K562 (cell line): Measurements from ENCODE around the gene SRRD. TPM values are rescaled to one million over a fixed set of nuclear protein-coding genes. Genes with fewer than 3 reads are reported as not detected.

Experiments
- ATF1 ChIP-seq, 2 experiments: fragments of 450-650 bp in 1 of 2; IDR thresholded peaks; 2 replicates each; pipeline ENCODE4 v1.6.1; 2016; ENCODE audit warnings: missing compliant biosample characterization in 1 of 2, missing genetic modification characterization in 1 of 2
- BCL6 ChIP-seq: fragments of 250-450 bp; sonication (Bioruptor Pico); IDR thresholded peaks from 2 replicates; pipeline ENCODE4 v1.4.0; 2020
- BRD9 ChIP-seq: fragments of 450-650 bp; IDR thresholded peaks from 2 replicates; pipeline ENCODE4 v1.6.1; 2018; ENCODE audit warnings: low read depth; ENCODE audit not compliant: partially characterized antibody
- CBFA2T3 ChIP-seq: fragments of 450-650 bp; IDR thresholded peaks from 2 replicates; pipeline ENCODE4 v1.6.1; 2017
- EP400 ChIP-seq: fragments of 450-650 bp; IDR thresholded peaks from 2 replicates; pipeline ENCODE4 v1.6.1; 2017; ENCODE audit warnings: antibody characterized with exemption, mild to moderate bottlenecking, moderate library complexity
- FOXA1 ChIP-seq: fragments of 450-650 bp; IDR thresholded peaks from 2 replicates; pipeline ENCODE4 v1.6.1; 2016; ENCODE audit warnings: mild to moderate bottlenecking, borderline replicate concordance
- GTF2F1 ChIP-seq: IDR thresholded peaks from 2 replicates; pipeline ENCODE4 v1.6.1; 2011; ENCODE audit warnings: low read depth, low read length, improper control_type of control experiment
- MCM3 ChIP-seq: fragments of 450-650 bp; IDR thresholded peaks from 2 replicates; pipeline ENCODE4 v1.6.1; 2016
- NFATC3 ChIP-seq: fragments of 450-650 bp; IDR thresholded peaks from 2 replicates; pipeline ENCODE4 v1.6.1; 2017; ENCODE audit warnings: mild to moderate bottlenecking
- NFXL1 ChIP-seq: fragments of 450-650 bp; formaldehyde crosslinking; IDR thresholded peaks from 2 replicates; pipeline ENCODE4 v1.4.0; 2021; ENCODE audit warnings: mild to moderate bottlenecking
- NONO ChIP-seq, 2 experiments: fragments of 200-400 bp in 1 of 2; fragments of 450-650 bp in 1 of 2; formaldehyde crosslinking in 1 of 2; IDR thresholded peaks; 2 replicates each; pipeline ENCODE4 v1.6.1; 2017; ENCODE audit warnings: low read depth in 2 of 2, mild to moderate bottlenecking in 2 of 2, moderate library complexity in 2 of 2, low read length in 1 of 2
- SIN3A ChIP-seq, 2 experiments: fragments of 150-350 bp in 1 of 2; IDR thresholded peaks; 2 replicates each; pipeline ENCODE4 v1.6.1; 2011 to 2016; ENCODE audit warnings: borderline replicate concordance in 2 of 2, low read depth in 2 of 2, low read length in 2 of 2, mild to moderate bottlenecking in 2 of 2, moderate library complexity in 2 of 2; ENCODE audit not compliant: control insufficient read depth in 1 of 2
- U2AF2 ChIP-seq: fragments of 200-400 bp; formaldehyde crosslinking; optimal IDR thresholded peaks from 2 replicates; pipeline ENCODE3; 2017; ENCODE audit warnings: low read depth, mild to moderate bottlenecking, low read length
- ZSCAN32 ChIP-seq: fragments of 450-650 bp; formaldehyde crosslinking; IDR thresholded peaks from 2 replicates; pipeline ENCODE4 v1.4.0; 2020; ENCODE audit warnings: mild to moderate bottlenecking, moderate library complexity
- polyA plus RNA-seq, 8 experiments: library from polyadenylated mRNA; depleted of rRNA in 4 of 8; stranded (reverse) in 5 of 8; unstranded in 3 of 8; fragments of >200 nt; fragmentation: Nextera tagmentation in 2 of 8; fragmentation: Illumina TruSeq in 1 of 8; extraction: Ambion mirVana in 2 of 8; extraction: Trizol in 1 of 8; gene quantifications; 2 replicates each; pipeline versions ENCODE4 v1.2.1 to v1.2.3, GENCODE V29; 2011 to 2014; ENCODE audit warnings: inconsistent platforms in 1 of 8, missing spikeins in 1 of 8
- total RNA-seq, 7 experiments: library from RNA; depleted of rRNA in 6 of 7; stranded (reverse); fragments of >200 nt in 6 of 7; fragmentation: Illumina TruSeq in 2 of 7; extraction: Trizol in 2 of 7; gene quantifications; 2 replicates each; pipeline versions ENCODE4 v1.2.1 to v1.2.3, GENCODE V29; 2011 to 2021; ENCODE audit warnings: low replicate concordance in 1 of 7
- TF ChIP-seq, protein P1 (sequence below): sonication (generic); formaldehyde crosslinking; IDR thresholded peaks from 2 replicates; pipeline ENCODE4 v1.9.0; 2022; ENCODE audit warnings: mild to moderate bottlenecking, missing genetic modification reagents
- TF ChIP-seq, protein P2 (sequence below), 2 experiments: IDR thresholded peaks; 2 replicates each; pipeline ENCODE4 v1.6.1; 2012; ENCODE audit warnings: improper control_type of control experiment in 2 of 2, low read depth in 2 of 2, low read length in 2 of 2, borderline replicate concordance in 1 of 2
- TF ChIP-seq, protein P3 (sequence below), 2 experiments: fragments of 450-650 bp; IDR thresholded peaks; 2 replicates each; pipeline ENCODE4 v1.6.1; 2016; ENCODE audit warnings: mild to moderate bottlenecking in 2 of 2, borderline replicate concordance in 1 of 2, low read depth in 1 of 2, moderate library complexity in 1 of 2

Gene SRRD
- total and polyA plus RNA-seq, 9 of the 15 experiments (the other 6 are each of a cell fraction or from before 2014, with no cell fraction given) = 4.9 to 59.4 (median 34.4) TPM

DNA sequence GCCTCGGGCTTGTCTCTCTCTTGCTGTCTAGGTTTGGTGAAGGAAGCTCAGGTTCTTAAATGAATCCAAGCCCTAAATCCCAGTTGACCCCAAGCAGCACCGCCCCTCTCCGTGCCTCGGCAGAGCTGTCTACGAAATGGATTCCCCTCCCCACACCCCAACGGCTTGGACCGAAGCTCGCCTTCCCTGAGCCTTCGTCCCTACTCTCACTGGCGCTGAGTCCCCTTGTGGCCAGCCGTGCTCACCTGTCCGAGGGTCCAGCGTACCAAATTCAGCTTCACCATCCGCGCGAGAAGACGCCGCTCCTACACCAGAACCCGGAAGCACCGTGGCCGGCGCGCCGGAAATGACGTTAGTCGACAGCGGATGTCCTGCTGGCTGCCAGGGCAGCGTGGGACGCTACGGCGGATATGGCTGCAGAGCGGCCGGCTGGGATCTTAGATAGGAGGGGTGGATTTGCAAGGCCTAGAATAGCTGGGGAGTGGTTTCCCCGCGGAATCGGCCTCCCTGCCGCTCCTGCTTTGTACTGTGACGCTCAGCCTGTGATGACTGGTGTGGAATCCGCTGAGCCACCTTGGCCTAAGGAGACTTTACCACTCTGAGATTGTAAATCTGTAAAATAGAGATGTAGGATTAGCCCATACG, 28.6 kb downstream of the SRRD start, which contains the start of gene TFIP11 (continued):
- TF ChIP-seq ATF1 (CRISPR knock-in tag; IDR thresholded peaks at IDR 0.05) (peak; percentile 77), ATF1 (tag; IDR thresholded peaks at IDR 0.05) (peak; percentile 96), SIN3A (IDR thresholded peaks at IDR 0.05; ENCODE audit: borderline replicate concordance in 2 of 2, control insufficient read depth in 1 of 2, low read depth in 2 of 2, low read length in 2 of 2) (peak; percentile 92 to 95; a peak in 2 of 4 replicates), NONO (IDR thresholded peaks at IDR 0.05; ENCODE audit: low read depth in 2 of 2, low read length in 1 of 2) (no peak), BCL6 (CRISPR knock-in tag) (no peak), FOXA1 (no peak), U2AF2 (no peak), NFATC3 (no peak), CBFA2T3 (peak; percentile 58), ZSCAN32 (no peak), EP400 (peak; percentile 89), NFXL1 (CRISPR knock-in tag) (no peak), GTF2F1 (0 out of 2 replicates have a peak, but pooled peaks have one; percentile 53), MCM3 (no peak), BRD9 (no peak)
- TF ChIP-seq, protein P1, sequence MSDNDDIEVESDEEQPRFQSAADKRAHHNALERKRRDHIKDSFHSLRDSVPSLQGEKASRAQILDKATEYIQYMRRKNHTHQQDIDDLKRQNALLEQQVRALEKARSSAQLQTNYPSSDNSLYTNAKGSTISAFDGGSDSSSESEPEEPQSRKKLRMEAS (CRISPR knock-in tag) = peak; percentile 81
- TF ChIP-seq, protein P2, sequence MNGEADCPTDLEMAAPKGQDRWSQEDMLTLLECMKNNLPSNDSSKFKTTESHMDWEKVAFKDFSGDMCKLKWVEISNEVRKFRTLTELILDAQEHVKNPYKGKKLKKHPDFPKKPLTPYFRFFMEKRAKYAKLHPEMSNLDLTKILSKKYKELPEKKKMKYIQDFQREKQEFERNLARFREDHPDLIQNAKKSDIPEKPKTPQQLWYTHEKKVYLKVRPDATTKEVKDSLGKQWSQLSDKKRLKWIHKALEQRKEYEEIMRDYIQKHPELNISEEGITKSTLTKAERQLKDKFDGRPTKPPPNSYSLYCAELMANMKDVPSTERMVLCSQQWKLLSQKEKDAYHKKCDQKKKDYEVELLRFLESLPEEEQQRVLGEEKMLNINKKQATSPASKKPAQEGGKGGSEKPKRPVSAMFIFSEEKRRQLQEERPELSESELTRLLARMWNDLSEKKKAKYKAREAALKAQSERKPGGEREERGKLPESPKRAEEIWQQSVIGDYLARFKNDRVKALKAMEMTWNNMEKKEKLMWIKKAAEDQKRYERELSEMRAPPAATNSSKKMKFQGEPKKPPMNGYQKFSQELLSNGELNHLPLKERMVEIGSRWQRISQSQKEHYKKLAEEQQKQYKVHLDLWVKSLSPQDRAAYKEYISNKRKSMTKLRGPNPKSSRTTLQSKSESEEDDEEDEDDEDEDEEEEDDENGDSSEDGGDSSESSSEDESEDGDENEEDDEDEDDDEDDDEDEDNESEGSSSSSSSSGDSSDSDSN (IDR thresholded peaks at IDR 0.05; ENCODE audit: borderline replicate concordance in 1 of 2, low read depth in 2 of 2, low read length in 2 of 2) = 0 out of 4 replicates have a peak, but pooled peaks of 1 of the 2 experiments have one; percentile 47
- TF ChIP-seq, protein P3, sequence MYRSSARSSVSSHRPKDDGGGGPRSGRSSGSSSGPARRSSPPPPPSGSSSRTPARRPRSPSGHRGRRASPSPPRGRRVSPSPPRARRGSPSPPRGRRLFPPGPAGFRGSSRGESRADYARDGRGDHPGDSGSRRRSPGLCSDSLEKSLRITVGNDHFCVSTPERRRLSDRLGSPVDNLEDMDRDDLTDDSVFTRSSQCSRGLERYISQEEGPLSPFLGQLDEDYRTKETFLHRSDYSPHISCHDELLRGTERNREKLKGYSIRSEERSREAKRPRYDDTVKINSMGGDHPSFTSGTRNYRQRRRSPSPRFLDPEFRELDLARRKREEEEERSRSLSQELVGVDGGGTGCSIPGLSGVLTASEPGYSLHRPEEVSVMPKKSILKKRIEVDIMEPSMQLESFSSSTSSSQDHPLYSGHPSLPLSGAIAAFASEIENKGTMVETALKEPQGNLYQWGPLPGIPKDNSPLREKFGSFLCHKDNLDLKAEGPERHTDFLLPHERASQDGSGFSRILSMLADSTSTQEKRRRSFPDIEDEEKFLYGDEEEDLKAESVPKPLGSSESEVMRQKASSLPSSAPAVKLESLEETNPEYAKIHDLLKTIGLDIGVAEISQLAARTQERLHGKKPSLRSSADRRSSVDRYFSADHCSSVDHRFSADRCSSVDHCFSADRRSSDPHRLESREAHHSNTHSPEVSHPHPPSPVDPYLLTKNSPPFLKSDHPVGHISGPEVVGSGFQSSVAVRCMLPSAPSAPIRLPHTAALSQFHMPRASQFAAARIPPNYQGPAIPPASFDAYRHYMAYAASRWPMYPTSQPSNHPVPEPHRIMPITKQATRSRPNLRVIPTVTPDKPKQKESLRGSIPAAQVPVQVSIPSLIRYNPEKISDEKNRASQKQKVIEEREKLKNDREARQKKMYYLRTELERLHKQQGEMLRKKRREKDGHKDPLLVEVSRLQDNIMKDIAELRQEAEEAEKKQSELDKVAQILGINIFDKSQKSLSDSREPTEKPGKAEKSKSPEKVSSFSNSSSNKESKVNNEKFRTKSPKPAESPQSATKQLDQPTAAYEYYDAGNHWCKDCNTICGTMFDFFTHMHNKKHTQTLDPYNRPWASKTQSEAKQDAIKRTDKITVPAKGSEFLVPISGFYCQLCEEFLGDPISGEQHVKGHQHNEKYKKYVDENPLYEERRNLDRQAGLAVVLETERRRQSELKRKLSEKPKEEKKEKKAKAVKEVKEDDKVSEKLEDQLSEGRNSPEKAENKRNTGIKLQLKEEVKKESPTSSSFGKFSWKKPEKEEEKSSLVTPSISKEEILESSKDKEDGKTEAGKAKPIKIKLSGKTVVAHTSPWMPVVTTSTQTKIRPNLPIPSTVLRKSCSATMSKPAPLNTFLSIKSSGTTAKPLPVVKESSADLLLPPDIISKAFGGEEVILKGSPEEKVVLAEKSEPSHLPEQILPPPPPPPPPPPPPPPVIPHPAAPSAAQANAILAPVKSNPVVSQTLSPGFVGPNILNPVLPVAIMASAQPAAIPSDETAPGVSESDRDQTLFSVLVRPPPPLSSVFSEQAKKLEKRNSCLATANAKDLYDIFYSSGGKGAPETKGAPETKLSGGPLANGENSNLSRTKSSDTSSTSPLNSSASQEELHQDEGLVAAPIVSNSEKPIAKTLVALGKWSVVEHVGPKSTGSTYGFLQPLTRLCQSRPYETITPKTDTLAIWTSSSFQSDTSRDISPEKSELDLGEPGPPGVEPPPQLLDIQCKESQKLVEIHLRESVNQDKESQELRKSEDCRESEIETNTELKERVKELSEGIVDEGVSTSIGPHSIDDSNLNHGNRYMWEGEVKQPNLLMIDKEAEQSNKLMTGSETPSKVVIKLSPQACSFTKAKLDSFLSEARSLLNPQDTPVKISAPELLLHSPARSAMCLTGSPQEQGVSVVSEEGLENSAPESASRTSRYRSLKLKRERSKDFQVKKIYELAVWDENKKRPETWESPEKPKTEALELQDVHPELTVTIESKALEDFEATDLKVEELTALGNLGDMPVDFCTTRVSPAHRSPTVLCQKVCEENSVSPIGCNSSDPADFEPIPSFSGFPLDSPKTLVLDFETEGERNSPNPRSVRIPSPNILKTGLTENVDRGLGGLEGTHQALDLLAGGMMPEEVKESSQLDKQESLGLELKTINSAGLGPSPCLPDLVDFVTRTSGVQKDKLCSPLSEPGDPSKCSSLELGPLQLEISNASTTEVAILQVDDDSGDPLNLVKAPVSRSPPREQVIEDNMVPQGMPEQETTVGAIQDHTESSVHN (IDR thresholded peaks at IDR 0.05; ENCODE audit: borderline replicate concordance in 1 of 2, low read depth in 1 of 2) = no peak
